ENCODE measurements around the gene OCLN.

The OCLN gene

DNA sequence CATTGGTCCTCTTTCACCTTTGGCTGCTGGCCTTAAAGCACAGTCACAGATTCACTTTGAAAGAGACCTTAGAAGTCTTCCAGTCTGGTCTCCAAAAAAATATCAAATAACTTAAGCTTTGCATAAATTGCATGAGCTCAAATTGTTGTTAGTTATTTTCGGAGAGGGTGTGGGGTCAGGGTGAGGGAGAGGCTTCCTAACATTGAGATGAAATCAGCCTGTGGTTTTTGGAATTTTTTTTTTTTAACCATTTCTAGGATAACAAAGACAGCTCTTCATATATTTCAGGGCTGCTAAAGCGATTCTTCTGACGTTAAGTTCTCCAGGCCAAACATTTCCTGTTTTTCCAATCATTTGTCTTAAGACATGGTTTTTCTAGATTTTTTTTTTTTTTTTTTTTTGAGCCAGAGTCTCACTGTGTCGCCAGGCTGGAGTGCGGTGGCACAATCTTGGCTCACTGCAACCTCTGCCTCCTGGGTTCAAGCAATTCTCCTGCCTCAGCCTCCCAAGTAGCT, 4.5 kb downstream of the OCLN start:
- no peak overlapping the region for H3K27ac ChIP-seq
- TF ChIP-seq CTCF (conservative IDR thresholded peaks at IDR 0.05) (no peak), ZFX (IDR thresholded peaks at IDR 0.05) (no peak)

DNA sequence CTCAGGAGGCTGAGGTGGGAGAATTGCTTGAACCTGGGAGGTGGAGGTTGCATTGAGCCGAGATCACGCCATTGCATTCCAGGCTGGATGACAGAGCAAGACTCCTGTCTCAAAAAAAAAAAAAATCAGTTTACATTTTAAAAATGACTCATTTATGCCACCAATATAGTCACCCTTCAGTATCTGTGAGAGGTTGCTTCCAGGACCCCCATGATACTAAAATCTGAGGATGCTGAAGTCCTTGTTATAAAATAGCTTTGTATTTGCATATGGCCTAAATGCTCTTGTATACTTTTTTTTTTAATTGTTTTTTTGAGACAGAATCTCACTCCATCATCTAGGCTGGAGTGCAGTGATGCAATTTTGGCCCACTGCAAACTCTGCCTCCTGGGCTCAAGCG, 5.8 kb downstream of the OCLN start:
- no peak for TF ChIP-seq CTCF (conservative IDR thresholded peaks at IDR 0.05)
- H3K27ac ChIP-seq, result no peak overlapping the region

GRCh38 chr5:69502367-69502766, 9.8 kb downstream of the OCLN start:
- no peak overlapping the region for H3K27ac ChIP-seq
- TF ChIP-seq CTCF (conservative IDR thresholded peaks at IDR 0.05) (no peak), ZFX (IDR thresholded peaks at IDR 0.05) (no peak)

GRCh38 chr5:69502767-69503488, 10.3 kb downstream of the OCLN start:
- TF ChIP-seq ZFX (IDR thresholded peaks at IDR 0.05) (no peak), CTCF (conservative IDR thresholded peaks at IDR 0.05) (no peak)
- no peak overlapping the region for H3K27ac ChIP-seq

- no peak overlapping the region for H3K27ac ChIP-seq
- TF ChIP-seq ZFX (IDR thresholded peaks at IDR 0.05) (no peak), CTCF (conservative IDR thresholded peaks at IDR 0.05) (no peak)
Observed at GRCh38 chr5:69504036-69504435, 11.4 kb downstream of the OCLN start.

GRCh38 chr5:69505306-69505705, 12.7 kb downstream of the OCLN start:
- TF ChIP-seq CTCF (conservative IDR thresholded peaks at IDR 0.05) (no peak), ZFX (IDR thresholded peaks at IDR 0.05) (no peak)
- H3K27ac ChIP-seq, result no peak overlapping the region

- H3K27ac ChIP-seq, result no peak overlapping the region
- TF ChIP-seq ZFX (IDR thresholded peaks at IDR 0.05) (no peak), CTCF (conservative IDR thresholded peaks at IDR 0.05) (no peak)
Observed at GRCh38 chr5:69509212-69509611, 16.6 kb downstream of the OCLN start.
